Measurements from ENCODE around the gene SFXN4. TPM values are rescaled to one million over a fixed set of nuclear protein-coding genes. Genes with fewer than 3 reads are reported as not detected.

SFXN4 gene
- total and polyA plus RNA-seq, 9 of the 15 experiments (the other 6 are each of a cell fraction or from before 2014, with no cell fraction given), result 40.1 to 97.8 (median 54.5) TPM

DNA sequence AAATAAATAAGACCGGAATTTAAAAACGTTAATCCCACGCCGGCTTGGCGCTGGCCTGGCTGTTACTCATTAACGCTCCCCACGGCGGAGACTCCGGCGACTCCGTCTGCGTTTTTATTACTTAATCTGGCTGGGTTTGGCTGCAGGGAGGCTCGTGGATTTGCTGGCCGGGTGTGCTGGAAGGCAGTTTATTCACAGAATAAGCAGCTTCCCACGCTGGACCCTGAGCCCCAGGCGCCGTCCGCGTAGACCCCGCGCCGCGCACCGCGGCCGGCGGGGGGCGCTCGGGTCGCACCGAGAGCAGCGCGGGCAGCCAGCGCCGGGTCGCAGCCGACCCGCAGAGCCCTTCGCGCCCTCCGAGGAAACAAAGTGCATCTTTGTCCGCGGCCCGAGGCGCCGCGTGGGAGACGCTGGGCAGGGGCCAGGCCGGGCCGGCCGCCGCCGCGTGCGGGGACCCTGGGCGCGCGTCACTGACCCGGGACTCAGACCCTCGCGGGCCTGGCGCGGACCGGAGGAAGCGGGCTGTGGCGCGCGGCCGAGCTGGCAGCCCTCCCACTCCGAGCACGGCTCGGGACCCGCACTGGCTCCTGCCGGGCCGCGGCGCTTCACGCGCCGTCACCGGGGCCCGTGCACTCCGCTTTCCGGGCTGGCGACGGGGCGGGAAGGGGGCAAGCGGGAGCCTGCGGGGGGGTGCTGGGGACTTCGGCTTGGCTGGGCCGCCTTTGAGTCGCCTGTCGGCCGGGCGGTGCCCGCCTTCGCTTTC lies 41.3 kb upstream of the SFXN4 start (continued):
- TF ChIP-seq NR2C2 (CRISPR knock-in tag; IDR thresholded peaks at IDR 0.05), result no peak
- TF ChIP-seq NR2C2 (tag; IDR thresholded peaks at IDR 0.05), result peak; percentile 14; the same call in 1 of the 2 replicates
- no peak for TF ChIP-seq ZNF217 (CRISPR knock-in tag; IDR thresholded peaks at IDR 0.05)
- TF ChIP-seq HSF4 (CRISPR knock-in tag; IDR thresholded peaks at IDR 0.05; ENCODE audit: borderline replicate concordance), result no peak
- no peak for TF ChIP-seq ZFP36 (IDR thresholded peaks at IDR 0.05; ENCODE audit: low read depth, low read length, partially characterized antibody)
- TF ChIP-seq, protein P1, sequence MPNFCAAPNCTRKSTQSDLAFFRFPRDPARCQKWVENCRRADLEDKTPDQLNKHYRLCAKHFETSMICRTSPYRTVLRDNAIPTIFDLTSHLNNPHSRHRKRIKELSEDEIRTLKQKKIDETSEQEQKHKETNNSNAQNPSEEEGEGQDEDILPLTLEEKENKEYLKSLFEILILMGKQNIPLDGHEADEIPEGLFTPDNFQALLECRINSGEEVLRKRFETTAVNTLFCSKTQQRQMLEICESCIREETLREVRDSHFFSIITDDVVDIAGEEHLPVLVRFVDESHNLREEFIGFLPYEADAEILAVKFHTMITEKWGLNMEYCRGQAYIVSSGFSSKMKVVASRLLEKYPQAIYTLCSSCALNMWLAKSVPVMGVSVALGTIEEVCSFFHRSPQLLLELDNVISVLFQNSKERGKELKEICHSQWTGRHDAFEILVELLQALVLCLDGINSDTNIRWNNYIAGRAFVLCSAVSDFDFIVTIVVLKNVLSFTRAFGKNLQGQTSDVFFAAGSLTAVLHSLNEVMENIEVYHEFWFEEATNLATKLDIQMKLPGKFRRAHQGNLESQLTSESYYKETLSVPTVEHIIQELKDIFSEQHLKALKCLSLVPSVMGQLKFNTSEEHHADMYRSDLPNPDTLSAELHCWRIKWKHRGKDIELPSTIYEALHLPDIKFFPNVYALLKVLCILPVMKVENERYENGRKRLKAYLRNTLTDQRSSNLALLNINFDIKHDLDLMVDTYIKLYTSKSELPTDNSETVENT (CRISPR knock-in tag; IDR thresholded peaks at IDR 0.05), result 0 out of 2 replicates have a peak, but pooled peaks have one; percentile 21
- TF ChIP-seq, protein P2, sequence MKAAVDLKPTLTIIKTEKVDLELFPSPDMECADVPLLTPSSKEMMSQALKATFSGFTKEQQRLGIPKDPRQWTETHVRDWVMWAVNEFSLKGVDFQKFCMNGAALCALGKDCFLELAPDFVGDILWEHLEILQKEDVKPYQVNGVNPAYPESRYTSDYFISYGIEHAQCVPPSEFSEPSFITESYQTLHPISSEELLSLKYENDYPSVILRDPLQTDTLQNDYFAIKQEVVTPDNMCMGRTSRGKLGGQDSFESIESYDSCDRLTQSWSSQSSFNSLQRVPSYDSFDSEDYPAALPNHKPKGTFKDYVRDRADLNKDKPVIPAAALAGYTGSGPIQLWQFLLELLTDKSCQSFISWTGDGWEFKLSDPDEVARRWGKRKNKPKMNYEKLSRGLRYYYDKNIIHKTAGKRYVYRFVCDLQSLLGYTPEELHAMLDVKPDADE (conservative IDR thresholded peaks at IDR 0.05; ENCODE audit: control insufficient read depth, low read depth, low read length), result no peak
- TF ChIP-seq FOXA3 (CRISPR knock-in tag; conservative IDR thresholded peaks at IDR 0.05 in 1 of 2, IDR thresholded peaks at IDR 0.05 in 1 of 2), result peak in 1 of 2 experiments; percentile 61; a peak in 1 of 4 replicates
- TF ChIP-seq RAD21 (CRISPR knock-in tag; conservative IDR thresholded peaks at IDR 0.05 in 1 of 2, IDR thresholded peaks at IDR 0.05 in 1 of 2), result peak; percentile 84 to 88
- TF ChIP-seq, protein P3, sequence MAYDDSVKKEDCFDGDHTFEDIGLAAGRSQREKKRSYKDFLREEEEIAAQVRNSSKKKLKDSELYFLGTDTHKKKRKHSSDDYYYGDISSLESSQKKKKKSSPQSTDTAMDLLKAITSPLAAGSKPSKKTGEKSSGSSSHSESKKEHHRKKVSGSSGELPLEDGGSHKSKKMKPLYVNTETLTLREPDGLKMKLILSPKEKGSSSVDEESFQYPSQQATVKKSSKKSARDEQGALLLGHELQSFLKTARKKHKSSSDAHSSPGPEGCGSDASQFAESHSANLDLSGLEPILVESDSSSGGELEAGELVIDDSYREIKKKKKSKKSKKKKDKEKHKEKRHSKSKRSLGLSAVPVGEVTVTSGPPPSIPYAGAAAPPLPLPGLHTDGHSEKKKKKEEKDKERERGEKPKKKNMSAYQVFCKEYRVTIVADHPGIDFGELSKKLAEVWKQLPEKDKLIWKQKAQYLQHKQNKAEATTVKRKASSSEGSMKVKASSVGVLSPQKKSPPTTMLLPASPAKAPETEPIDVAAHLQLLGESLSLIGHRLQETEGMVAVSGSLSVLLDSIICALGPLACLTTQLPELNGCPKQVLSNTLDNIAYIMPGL (CRISPR knock-in tag; IDR thresholded peaks at IDR 0.05), result peak; percentile 76; the same call in 1 of the 2 replicates
- TF ChIP-seq HDAC3 (IDR thresholded peaks at IDR 0.05; ENCODE audit: borderline replicate concordance, partially characterized antibody), result no peak
- TF ChIP-seq, protein P4, sequence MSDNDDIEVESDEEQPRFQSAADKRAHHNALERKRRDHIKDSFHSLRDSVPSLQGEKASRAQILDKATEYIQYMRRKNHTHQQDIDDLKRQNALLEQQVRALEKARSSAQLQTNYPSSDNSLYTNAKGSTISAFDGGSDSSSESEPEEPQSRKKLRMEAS (CRISPR knock-in tag; IDR thresholded peaks at IDR 0.05), result no peak
- no peak for TF ChIP-seq NR1H2 (CRISPR knock-in tag; IDR thresholded peaks at IDR 0.05)
- peak; percentile 37 to 61; a peak in 2 of 4 replicates for TF ChIP-seq NONO (IDR thresholded peaks at IDR 0.05; ENCODE audit: low read depth in 2 of 2, low read length in 1 of 2)
- TF ChIP-seq ZC3H11A (IDR thresholded peaks at IDR 0.05; ENCODE audit: low read depth, low read length), result no peak
- no peak for TF ChIP-seq POLR2AphosphoS5 (IDR thresholded peaks at IDR 0.05; ENCODE audit: control insufficient read depth, insufficient read depth, low read depth, low read length)
- TF ChIP-seq HNRNPK (IDR thresholded peaks at IDR 0.05; ENCODE audit: low read depth, low read length, poor library complexity, severe bottlenecking), result peak; percentile 11
- no peak for TF ChIP-seq NFYB (IDR thresholded peaks at IDR 0.05; ENCODE audit: extremely low read depth, insufficient read length)
- no peak for TF ChIP-seq ZNF778 (CRISPR knock-in tag; IDR thresholded peaks at IDR 0.05)
